Measurements from ENCODE around the gene TRMT2A. TPM values are rescaled to one million over a fixed set of nuclear protein-coding genes. Genes with fewer than 3 reads are reported as not detected.
"Not testable (repeated sequence)": the region's sequence is repeated elsewhere in the genome, so short reads cannot be mapped to it uniquely, and the experiment has no call there.

Gene TRMT2A
- total and polyA plus RNA-seq, 2 donors from 2014 or later: 37.3 to 50.0 TPM

DNA sequence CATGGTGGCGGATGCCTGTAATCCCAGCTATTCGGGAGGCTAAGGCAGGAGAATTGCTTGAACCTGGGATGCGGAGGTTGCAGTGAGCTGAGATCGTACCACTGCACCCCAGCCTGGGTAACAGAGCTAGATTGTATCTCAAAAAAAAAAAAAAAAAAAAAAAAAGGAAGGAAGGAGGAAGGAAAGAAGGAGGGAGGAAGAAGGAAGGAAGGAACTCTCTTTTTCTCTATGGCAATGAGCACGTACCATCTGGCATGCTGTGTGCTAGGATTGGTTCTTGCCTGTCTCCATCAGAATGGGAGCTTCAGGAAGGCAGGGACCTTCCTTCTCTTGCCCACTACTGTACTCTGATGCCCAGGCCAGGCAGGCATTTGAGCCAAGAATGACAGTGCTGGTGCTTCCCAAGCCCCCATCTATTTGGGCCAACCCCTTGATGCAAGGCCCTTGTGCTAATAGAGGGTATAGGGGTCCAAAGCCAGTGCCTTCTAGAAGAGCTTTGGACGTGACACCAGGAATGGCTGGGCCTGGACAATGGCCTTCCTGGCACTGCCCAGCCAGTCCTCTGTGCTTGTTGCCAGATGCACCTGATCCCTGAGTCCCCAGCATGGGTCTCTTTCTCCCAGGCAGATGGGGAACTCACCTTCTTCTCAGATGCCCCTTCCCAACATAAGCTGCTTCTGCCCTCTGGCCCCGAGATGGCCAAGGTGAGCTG, 47.5 kb downstream of the TRMT2A start:
- peaks cover 0 to 4% (median 0%) of the 10 kb centered on the region in 3 donors for H3K36me3 ChIP-seq (ENCODE audit: control insufficient read depth in 2 of 3, insufficient read depth in 3 of 3, low read length in 3 of 3)
- no peaks in the 10 kb centered on the region for H3K27me3 ChIP-seq (ENCODE audit: control insufficient read depth, insufficient read depth, low read length)
- no peaks in the 10 kb centered on the region for H3K9me3 ChIP-seq (ENCODE audit: control insufficient read depth in 2 of 3, insufficient read depth in 1 of 3, low read length in 3 of 3)
- TF ChIP-seq, protein P1, sequence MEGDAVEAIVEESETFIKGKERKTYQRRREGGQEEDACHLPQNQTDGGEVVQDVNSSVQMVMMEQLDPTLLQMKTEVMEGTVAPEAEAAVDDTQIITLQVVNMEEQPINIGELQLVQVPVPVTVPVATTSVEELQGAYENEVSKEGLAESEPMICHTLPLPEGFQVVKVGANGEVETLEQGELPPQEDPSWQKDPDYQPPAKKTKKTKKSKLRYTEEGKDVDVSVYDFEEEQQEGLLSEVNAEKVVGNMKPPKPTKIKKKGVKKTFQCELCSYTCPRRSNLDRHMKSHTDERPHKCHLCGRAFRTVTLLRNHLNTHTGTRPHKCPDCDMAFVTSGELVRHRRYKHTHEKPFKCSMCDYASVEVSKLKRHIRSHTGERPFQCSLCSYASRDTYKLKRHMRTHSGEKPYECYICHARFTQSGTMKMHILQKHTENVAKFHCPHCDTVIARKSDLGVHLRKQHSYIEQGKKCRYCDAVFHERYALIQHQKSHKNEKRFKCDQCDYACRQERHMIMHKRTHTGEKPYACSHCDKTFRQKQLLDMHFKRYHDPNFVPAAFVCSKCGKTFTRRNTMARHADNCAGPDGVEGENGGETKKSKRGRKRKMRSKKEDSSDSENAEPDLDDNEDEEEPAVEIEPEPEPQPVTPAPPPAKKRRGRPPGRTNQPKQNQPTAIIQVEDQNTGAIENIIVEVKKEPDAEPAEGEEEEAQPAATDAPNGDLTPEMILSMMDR (IDR thresholded peaks at IDR 0.05; ENCODE audit: borderline replicate concordance, extremely low read depth, insufficient read depth): no peak
- FAIRE-seq (no peak), DNase-seq (no peak)
- no peak overlapping the region for H3K9ac ChIP-seq (ENCODE audit: low read length in 3 of 3)
- H3K27ac ChIP-seq (ENCODE audit: low read depth in 2 of 2, low read length in 2 of 2): no peak overlapping the region
- intact Hi-C loops (cut with DNase I): no loop called here
- H3K4me1 ChIP-seq (ENCODE audit: control insufficient read depth in 2 of 3, insufficient read depth in 2 of 3, low read depth in 1 of 3, low read length in 3 of 3): no peaks in the 10 kb centered on the region
- H3K4me3 ChIP-seq (ENCODE audit: low read length in 3 of 3): no peak overlapping the region

DNA sequence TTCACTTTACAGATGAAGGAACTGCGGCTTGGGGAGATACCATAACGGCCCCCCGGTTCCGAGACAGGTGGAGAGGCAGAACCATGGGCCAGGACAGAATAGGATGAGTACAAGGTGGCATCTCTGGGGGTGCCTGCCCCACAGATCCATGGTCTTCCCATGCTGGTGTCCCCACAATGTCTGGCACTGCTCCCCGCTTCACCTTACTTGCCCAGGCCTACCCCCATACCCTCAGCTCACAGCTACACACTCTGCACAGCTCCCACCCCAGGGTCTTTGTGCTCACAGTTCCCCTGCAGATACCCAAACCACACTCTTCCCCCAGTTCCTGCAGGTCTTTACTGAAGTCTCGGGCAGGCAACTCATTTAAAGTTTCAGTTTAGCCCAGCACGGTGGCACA, 48.4 kb downstream of the TRMT2A start:
- no peak for DNase-seq
- no peak for FAIRE-seq
- intact Hi-C loops (cut with DNase I): no loop called here

DNA sequence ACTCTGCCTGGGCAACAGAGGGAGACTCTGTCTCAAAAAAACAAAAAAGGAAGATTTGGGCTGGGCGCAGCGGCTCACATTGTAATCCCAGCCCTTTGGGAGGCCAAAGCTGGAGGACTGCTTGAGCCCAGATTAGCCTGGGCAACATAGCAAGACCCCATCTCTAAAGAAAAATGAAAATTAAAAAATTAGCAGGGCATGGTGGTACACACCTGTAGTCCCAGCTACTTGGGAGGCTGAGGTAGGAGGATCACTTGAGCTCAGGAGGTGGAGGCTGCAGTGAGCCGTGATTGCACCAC, 49.7 kb downstream of the TRMT2A start:
- intact Hi-C loops (cut with DNase I); H3K27me3 ChIP-seq (ENCODE audit: control insufficient read depth, insufficient read depth, low read length); H3K27ac ChIP-seq (ENCODE audit: low read depth in 2 of 2, low read length in 2 of 2); H3K4me3 ChIP-seq (ENCODE audit: low read length in 3 of 3); FAIRE-seq; H3K4me1 ChIP-seq (ENCODE audit: control insufficient read depth in 2 of 3, insufficient read depth in 2 of 3, low read depth in 1 of 3, low read length in 3 of 3); H3K36me3 ChIP-seq (ENCODE audit: control insufficient read depth in 2 of 3, insufficient read depth in 3 of 3, low read length in 3 of 3); H3K9me3 ChIP-seq (ENCODE audit: control insufficient read depth in 2 of 3, insufficient read depth in 1 of 3, low read length in 3 of 3); DNase-seq; H3K9ac ChIP-seq (ENCODE audit: low read length in 3 of 3): not testable (repeated sequence)

More for the DNA sequence above, 48.4 kb downstream of the TRMT2A start:
- Histone ChIP-seq H3K9ac (ENCODE audit: low read length in 3 of 3) (no peak overlapping the region), H3K9me3 (ENCODE audit: control insufficient read depth in 2 of 3, insufficient read depth in 1 of 3, low read length in 3 of 3) (no peaks in the 10 kb centered on the region), H3K36me3 (ENCODE audit: control insufficient read depth in 2 of 3, insufficient read depth in 3 of 3, low read length in 3 of 3) (peaks cover 0 to 7% (median 0%) of the 10 kb centered on the region in 3 donors), H3K4me1 (ENCODE audit: control insufficient read depth in 2 of 3, insufficient read depth in 2 of 3, low read depth in 1 of 3, low read length in 3 of 3) (no peaks in the 10 kb centered on the region), H3K4me3 (ENCODE audit: low read length in 3 of 3) (no peak overlapping the region), H3K27me3 (ENCODE audit: control insufficient read depth, insufficient read depth, low read length) (no peaks in the 10 kb centered on the region), H3K27ac (ENCODE audit: low read depth in 2 of 2, low read length in 2 of 2) (no peak overlapping the region)
- TF ChIP-seq, protein P1 (IDR thresholded peaks at IDR 0.05; ENCODE audit: borderline replicate concordance, extremely low read depth, insufficient read depth): no peak

DNA sequence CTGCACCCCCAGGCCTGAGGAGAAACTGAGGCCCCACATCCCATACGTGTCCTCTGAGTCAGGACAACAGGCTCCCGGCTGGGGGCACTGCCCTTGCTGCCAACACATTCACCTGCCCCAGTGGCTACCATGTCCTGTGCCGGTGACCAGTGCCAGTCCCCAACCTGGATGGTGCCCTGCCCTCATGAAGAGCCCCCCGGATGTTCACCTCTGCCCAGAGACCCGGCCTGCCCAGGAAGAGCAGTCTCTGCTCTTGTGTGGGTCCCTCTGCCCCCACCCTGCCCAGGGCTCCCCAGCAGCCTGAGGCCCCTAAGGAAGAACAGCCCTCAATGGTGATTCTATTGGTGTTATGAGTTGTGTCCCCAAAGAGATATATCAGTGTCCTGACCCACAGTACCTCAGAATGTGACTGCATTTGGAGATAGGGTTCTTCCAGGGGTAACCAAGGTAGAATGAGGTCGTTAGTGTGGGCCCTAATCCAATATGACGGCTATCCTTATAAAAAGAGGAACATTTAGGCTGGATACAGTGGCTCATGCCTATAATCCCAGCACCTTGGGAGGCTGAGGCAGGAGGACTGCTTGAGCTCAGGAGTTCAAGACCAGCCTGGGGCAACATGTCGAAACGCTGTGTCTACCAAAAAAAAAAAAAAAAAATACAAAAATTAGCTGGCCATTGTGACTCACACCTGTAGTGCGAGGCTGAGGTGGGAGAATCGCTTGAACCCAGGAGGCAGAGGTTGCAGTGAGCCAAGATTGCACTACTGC, 50.2 kb downstream of the TRMT2A start:
- DNase-seq (no peak), FAIRE-seq (no peak)
- Histone ChIP-seq H3K9me3 (ENCODE audit: control insufficient read depth in 2 of 3, insufficient read depth in 1 of 3, low read length in 3 of 3) (no peaks in the 10 kb centered on the region), H3K4me1 (ENCODE audit: control insufficient read depth in 2 of 3, insufficient read depth in 2 of 3, low read depth in 1 of 3, low read length in 3 of 3) (no peaks in the 10 kb centered on the region), H3K36me3 (ENCODE audit: control insufficient read depth in 2 of 3, insufficient read depth in 3 of 3, low read length in 3 of 3) (peaks cover 0 to 7% (median 0%) of the 10 kb centered on the region in 3 donors), H3K27ac (ENCODE audit: low read depth in 2 of 2, low read length in 2 of 2) (no peak overlapping the region), H3K27me3 (ENCODE audit: control insufficient read depth, insufficient read depth, low read length) (no peaks in the 10 kb centered on the region), H3K9ac (ENCODE audit: low read length in 3 of 3) (no peak overlapping the region), H3K4me3 (ENCODE audit: low read length in 3 of 3) (no peak overlapping the region)
- intact Hi-C loops (cut with DNase I): no loop called here
- TF ChIP-seq, protein P1 (IDR thresholded peaks at IDR 0.05; ENCODE audit: borderline replicate concordance, extremely low read depth, insufficient read depth): no peak

All from kidney (tissue), 14 donors.